ENCODE results near the gene C10orf62. TPM values are rescaled to one million over a fixed set of nuclear protein-coding genes. Genes with fewer than 3 reads are reported as not detected.

Gene C10orf62
- total and polyA plus RNA-seq, 2 experiments from 2014 or later = not detected

GRCh38 chr10:97631098-97631497, 41.6 kb downstream of the C10orf62 start:
- Histone ChIP-seq H2AFZ (no peak overlapping the region), H3K9me2 (ENCODE audit: insufficient read depth) (no peaks in the 10 kb centered on the region), H3K36me3 (ENCODE audit: insufficient read depth) (no peaks in the 10 kb centered on the region), H3K79me2 (replicated peaks; ENCODE audit: insufficient read depth) (peaks cover 26% of the 10 kb centered on the region), H3K4me3 (no peak overlapping the region), H3K27me3 (ENCODE audit: insufficient read depth) (no peaks in the 10 kb centered on the region), H3K27ac (ENCODE audit: low read depth) (no peak overlapping the region), H4K20me1 (replicated peaks; ENCODE audit: insufficient read depth) (peaks cover 4% of the 10 kb centered on the region), H3K4me1 (ENCODE audit: insufficient read depth) (0 out of 2 replicates have a peak, but pooled peaks cover 3% of the 10 kb centered on the region), H3F3A (replicated peaks; ENCODE audit: low read depth) (no peaks in the 10 kb centered on the region), H3K4me2 (no peak overlapping the region)
- Mint-ChIP-seq H3K9me3 (no peaks in the 10 kb centered on the region), H3K4me1 (peaks cover 6% of the 10 kb centered on the region; the same call in 2 of the 3 replicates), H3K27me3 (ENCODE audit: insufficient read depth, low read depth, poor library complexity) (peaks cover 5% of the 10 kb centered on the region), H3K36me3 (ENCODE audit: low read depth) (no peaks in the 10 kb centered on the region), H3K27ac (no peak overlapping the region), H3K4me3 (no peak overlapping the region)
- no peak for DNase-seq (ENCODE audit: low spot score)
- TF ChIP-seq ZNF462 (CRISPR knock-in tag; IDR thresholded peaks at IDR 0.05) = no peak
- TF ChIP-seq EZH2phosphoT487 (IDR thresholded peaks at IDR 0.05; ENCODE audit: unreplicated experiment) = no peak
- TF ChIP-seq POLR2AphosphoS5 (IDR thresholded peaks at IDR 0.05; ENCODE audit: low read depth) = no peak
- TF ChIP-seq EZH2 (IDR thresholded peaks at IDR 0.05; ENCODE audit: low read depth, unreplicated experiment) = no peak
- no peak for TF ChIP-seq ZNF331 (CRISPR knock-in tag; IDR thresholded peaks at IDR 0.05; ENCODE audit: low read depth)
- no peak for TF ChIP-seq CREB1 (CRISPR knock-in tag; IDR thresholded peaks at IDR 0.05; ENCODE audit: low read depth)
- TF ChIP-seq REST (IDR thresholded peaks at IDR 0.05; ENCODE audit: unreplicated experiment) = no peak
- no peak for TF ChIP-seq CTCF (conservative IDR thresholded peaks at IDR 0.05; ENCODE audit: low read depth in 2 of 2)
- no peak for TF ChIP-seq STAT1 (IDR thresholded peaks at IDR 0.05; ENCODE audit: unreplicated experiment)
- no peak for TF ChIP-seq NANOG (IDR thresholded peaks at IDR 0.05; ENCODE audit: borderline replicate concordance)
- no peak for TF ChIP-seq ETS1 (IDR thresholded peaks at IDR 0.05)
- TF ChIP-seq ZNF114 (CRISPR knock-in tag; IDR thresholded peaks at IDR 0.05) = no peak
- no peak for TF ChIP-seq JUNB (IDR thresholded peaks at IDR 0.05; ENCODE audit: unreplicated experiment)
- ATAC-seq = no peak
